HL-60 (cell line): ENCODE data around the gene MAGI2.

Experiments
- DNase-seq, 2 experiments: peaks; one replicate each; pipeline ENCODE4 v3.0.0-alpha.2; 2010 to 2020; ENCODE audit warnings: low read depth in 1 of 2, low spot score in 1 of 2
- H3K27ac ChIP-seq: fragments of 250-450 bp; sonication (Bioruptor Pico); replicated peaks from 2 replicates; pipeline ENCODE4 v1.5.1; 2020; ENCODE audit warnings: mild to moderate bottlenecking, moderate library complexity
- H3K27me3 ChIP-seq: fragments of 250-450 bp; sonication (Bioruptor Pico); 2 replicates; pipeline ENCODE4 v1.5.1; 2021; ENCODE audit warnings: mild to moderate bottlenecking, moderate library complexity; ENCODE audit not compliant: insufficient read depth, poor library complexity, severe bottlenecking
- H3K4me3 ChIP-seq: replicated peaks from 2 replicates; pipeline ENCODE4 v1.5.1; 2011; ENCODE audit warnings: mild to moderate bottlenecking, control low read depth, low read length; ENCODE audit not compliant: insufficient read depth
- CTCF ChIP-seq: IDR thresholded peaks from one replicate; pipeline ENCODE4 v1.5.1; 2011; ENCODE audit warnings: low read length, control low read depth, inconsistent platforms; ENCODE audit not compliant: insufficient read depth
- GABPA ChIP-seq: IDR thresholded peaks from 2 replicates; pipeline ENCODE4 v1.6.1; 2012; ENCODE audit warnings: low read depth
- POLR2AphosphoS5 ChIP-seq: IDR thresholded peaks from 2 replicates; pipeline ENCODE4 v1.6.1; 2012; ENCODE audit warnings: low read depth
- REST ChIP-seq: IDR thresholded peaks from 2 replicates; pipeline ENCODE4 v1.6.1; 2012; ENCODE audit warnings: low read depth; ENCODE audit not compliant: insufficient replicate concordance
- SPI1 ChIP-seq: IDR thresholded peaks from 2 replicates; pipeline ENCODE4 v1.6.1; 2012; ENCODE audit warnings: low read depth, mild to moderate bottlenecking, borderline replicate concordance

MAGI2 gene

GRCh38 chr7:78565784-78566183 is 887.7 kb downstream of the MAGI2 start:
- TF ChIP-seq GABPA, result no peak
- TF ChIP-seq SPI1, result no peak
- no peak for TF ChIP-seq REST
- no peak for TF ChIP-seq POLR2AphosphoS5
- TF ChIP-seq CTCF, result no peak
- Histone ChIP-seq H3K4me3 (no peak overlapping the region), H3K27me3 (no peaks in the 10 kb centered on the region), H3K27ac (no peak overlapping the region)
- no peak for DNase-seq

- H3K27ac ChIP-seq, result no peak overlapping the region
- H3K27me3 ChIP-seq, result no peaks in the 10 kb centered on the region
- TF ChIP-seq GABPA (no peak), SPI1 (no peak), REST (no peak), POLR2AphosphoS5 (no peak), CTCF (no peak)
- no peak for DNase-seq
- H3K4me3 ChIP-seq, result no peak overlapping the region
Measured at GRCh38 chr7:78563191-78563590, 890.3 kb downstream of the MAGI2 start.

GRCh38 chr7:78562191-78562590 is 891.3 kb downstream of the MAGI2 start:
- no peak overlapping the region for H3K4me3 ChIP-seq
- no peak for DNase-seq
- H3K27ac ChIP-seq, result no peak overlapping the region
- no peaks in the 10 kb centered on the region for H3K27me3 ChIP-seq
- TF ChIP-seq CTCF, result no peak
- no peak for TF ChIP-seq POLR2AphosphoS5
- no peak for TF ChIP-seq REST
- no peak for TF ChIP-seq SPI1
- no peak for TF ChIP-seq GABPA
